Posterior vena cava (tissue), 2 donors: ENCODE results near the gene LRRC52. TPM values are rescaled to one million over a fixed set of nuclear protein-coding genes. Genes with fewer than 3 reads are reported as not detected.
"Not testable (repeated sequence)": the region's sequence is repeated elsewhere in the genome, so short reads cannot be mapped to it uniquely, and the experiment has no call there.

Experiments
- DNase-seq: peaks from one replicate; pipeline ENCODE4 v3.0.0-alpha.2; 2020; ENCODE audit warnings: low spot score
- intact Hi-C, 2 donors: fragments of 100-400 bp; cut with DNase I; formaldehyde crosslinking; loops; one replicate each; pipeline versions ENCODE4 v1.14.1 to v1.14.2; 2022 to 2023
- total RNA-seq, 2 donors: library from RNA; stranded (reverse); fragmentation: NEBNext Ultra II Directional; extraction: Animal tissue kit (Norgen Biotek cat#: 25700); gene quantifications; one replicate each; pipeline ENCODE4 v1.2.1, GENCODE V29; 2021
- donor health status: DM: yes; HTN: yes; CAD: no.
- donor health status: DM: yes; HTN: yes; CAD: no.

The LRRC52 gene
- total RNA-seq, 2 donors from 2014 or later, result not detected

DNA sequence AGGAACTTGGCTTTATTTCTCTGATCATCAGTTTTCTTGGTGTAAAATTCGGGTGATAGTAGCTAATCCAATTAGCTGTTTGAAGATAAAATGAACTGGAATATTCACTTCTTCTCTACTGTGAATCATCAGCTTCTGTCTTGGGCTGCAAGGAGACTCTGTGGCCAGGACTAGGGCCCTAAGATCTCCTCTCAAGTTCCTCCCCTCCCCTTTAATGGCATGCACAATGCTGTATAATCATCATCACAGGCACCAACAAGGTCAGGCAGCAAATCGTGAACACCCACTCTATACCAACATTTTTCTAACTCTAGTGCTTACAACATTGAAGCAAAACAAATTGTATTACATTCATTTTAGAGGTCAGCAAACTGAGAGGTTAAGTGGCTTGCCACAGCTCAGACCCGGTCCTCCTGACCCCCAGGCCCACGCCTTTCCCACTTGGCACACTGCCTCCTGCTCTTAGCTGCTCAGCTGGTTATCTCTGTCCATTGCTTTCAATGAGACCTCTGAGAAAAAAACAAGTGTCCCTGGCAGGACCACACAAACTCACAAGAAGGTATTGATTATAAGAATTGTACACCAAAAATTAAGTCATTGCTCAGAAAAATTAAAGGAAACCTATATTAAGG, 31.8 kb downstream of the LRRC52 start:
- no peak for DNase-seq
- intact Hi-C loops, result no loop called here

DNA sequence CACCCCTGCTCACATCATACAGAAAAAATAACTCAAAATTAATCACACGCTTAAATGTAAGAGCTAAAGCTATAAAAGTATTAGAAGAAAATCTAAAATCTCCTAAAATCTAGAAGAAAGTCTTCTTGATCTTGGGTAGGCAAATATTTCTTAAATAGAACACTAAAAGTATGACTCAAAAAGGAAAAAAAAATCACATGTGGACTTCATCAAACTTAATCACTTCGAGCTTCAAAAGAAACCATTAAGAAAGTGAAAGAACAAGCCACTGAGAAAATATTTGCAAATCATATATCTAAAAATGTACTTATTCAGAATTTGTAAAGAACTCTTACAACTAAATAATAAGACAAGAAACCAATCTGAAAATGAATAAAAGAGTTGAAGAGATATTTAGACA, 32.7 kb downstream of the LRRC52 start:
- intact Hi-C loops, result no loop called here
- DNase-seq, result no peak

DNA sequence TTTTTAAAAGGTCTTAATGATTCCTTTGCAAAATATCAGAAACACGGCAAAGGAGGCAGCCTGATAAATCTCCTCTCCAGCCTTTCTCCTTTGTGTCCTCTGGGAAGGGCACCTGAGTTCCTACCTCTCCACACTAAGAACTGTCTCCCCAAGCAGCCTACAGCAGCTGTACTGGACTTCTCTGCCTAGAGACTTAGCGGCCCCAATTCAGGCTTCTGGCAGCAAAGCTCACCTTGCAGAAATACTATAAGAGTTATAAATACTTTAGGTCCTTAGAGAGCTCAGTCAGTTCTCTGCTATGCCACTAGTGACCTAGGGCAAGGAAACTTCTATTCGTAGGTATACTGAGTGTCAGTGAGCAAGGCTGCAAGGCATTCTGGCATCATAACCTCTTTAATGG, 33.9 kb downstream of the LRRC52 start:
- intact Hi-C loops, result no loop called here
- DNase-seq, result no peak

- DNase-seq, result no peak
- intact Hi-C loops, result loop anchor here in 1 of 2 donors (10.0 kb wide), 1 partner anchor 436 kb away; no protein-coding TSS in a partner anchor
These were observed 37.4 kb downstream of the LRRC52 start for GRCh38 chr1:165580931-165581871.

GRCh38 chr1:165581926-165582325, 38.1 kb downstream of the LRRC52 start:
- intact Hi-C loops, result loop anchor here in 1 of 2 donors (10.0 kb wide), 1 partner anchor 437 kb away; no protein-coding TSS in a partner anchor

GRCh38 chr1:165586398-165586797, 42.6 kb downstream of the LRRC52 start:
- DNase-seq, result no peak
- intact Hi-C loops, result loop anchor here in 1 of 2 donors (10.0 kb wide), 1 partner anchor 442 kb away; no protein-coding TSS in a partner anchor

More at GRCh38 chr1:165581926-165582325, 38.1 kb downstream of the LRRC52 start:
- no peak for DNase-seq

DNA sequence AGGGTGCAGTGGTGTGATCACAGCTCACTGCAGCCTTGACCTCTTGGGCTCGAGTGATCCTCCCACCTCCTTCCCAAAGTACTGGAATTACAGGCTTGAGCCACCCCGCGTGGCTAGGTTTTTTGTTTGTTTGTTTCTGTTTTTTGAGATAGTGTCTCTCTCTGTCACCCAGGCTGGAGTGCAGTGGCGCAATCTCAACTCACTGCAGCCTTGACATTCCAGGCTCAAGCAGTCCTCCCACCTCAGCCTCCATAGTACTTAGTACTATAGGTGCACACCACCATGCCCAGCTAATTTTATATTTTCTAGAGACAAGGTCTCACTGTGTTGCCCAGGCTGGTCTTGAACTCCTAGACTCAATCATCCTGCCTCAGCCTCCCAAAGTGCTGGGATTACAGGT, 47.6 kb downstream of the LRRC52 start:
- intact Hi-C loops, result loop anchor here (5.0 kb wide), 2 partner anchors 184 to 199 kb away; no protein-coding TSS in a partner anchor
- DNase-seq, result not testable (repeated sequence)

DNA sequence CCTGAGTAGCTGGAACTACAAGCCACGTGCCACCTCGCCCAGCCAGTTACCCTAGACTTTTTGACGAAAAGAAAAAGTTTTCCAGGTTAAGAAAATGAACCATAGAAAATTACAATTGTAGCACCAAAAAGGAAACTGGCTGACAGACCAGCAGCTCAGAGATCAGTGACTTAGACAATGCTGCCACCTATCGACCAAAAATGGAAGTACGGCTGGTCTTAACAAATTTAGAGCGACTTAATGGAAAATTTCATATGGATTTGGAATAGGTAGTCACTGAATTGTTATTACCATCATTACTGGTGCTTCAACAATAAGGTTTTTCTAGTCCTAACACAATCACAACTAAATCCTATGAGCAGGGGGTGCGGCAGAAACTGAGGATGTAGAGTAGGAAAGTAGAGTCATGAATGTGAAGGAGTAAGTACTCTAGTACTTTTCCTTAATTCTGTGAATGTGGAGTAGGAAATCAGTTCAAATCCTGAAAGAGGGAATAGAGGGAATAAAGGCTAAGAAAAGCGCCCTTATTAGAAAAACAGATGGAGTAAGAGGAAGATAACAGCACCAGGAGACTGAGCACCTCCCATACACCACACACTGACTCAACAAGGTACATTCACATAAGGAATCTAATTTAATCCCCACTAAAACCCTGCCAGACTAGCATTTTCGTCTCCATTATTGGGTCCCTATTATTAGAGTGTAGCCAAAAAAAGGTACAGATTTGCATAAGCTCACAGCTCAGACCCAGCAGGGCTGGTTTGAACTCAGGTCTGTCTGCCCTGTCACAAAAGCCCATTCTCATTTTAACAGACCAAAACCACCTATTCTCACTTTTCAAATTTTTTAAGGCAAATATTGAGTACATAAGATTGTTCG, 49.4 kb downstream of the LRRC52 start:
- intact Hi-C loops, result loop anchor here (5.0 kb wide), 2 partner anchors 186 to 201 kb away; no protein-coding TSS in a partner anchor
- no peak for DNase-seq

- no peak for DNase-seq
- intact Hi-C loops, result no loop called here
These were observed 51.6 kb downstream of the LRRC52 start for GRCh38 chr1:165595246-165595938.

GRCh38 chr1:165597883-165598675, 54.3 kb downstream of the LRRC52 start:
- intact Hi-C loops, result no loop called here

GRCh38 chr1:165598676-165599059, 54.9 kb downstream of the LRRC52 start:
- intact Hi-C loops, result no loop called here
- DNase-seq, result no peak

More at GRCh38 chr1:165597883-165598675, 54.3 kb downstream of the LRRC52 start:
- peak; percentile 99 for DNase-seq

DNA sequence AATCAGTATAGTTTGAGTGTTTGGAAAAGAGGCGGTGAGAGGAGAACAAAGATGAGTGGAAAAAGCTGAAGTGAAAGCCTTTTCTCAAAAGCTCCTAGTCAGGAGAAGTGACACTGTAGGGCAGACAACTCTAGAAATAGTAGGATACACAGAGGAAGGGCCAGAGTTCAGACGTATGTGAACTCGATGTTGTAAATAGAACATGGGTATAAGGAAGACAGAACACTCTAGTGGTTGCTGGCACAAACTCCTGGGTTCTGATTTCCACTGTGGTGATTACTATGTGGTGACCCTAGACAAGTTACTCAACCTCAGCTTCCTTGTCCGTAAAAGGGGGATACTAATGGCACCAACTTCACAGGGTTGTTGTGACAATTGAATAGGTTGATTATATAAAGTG, 57.0 kb downstream of the LRRC52 start:
- intact Hi-C loops, result loop anchor here (5.0 kb wide), 2 partner anchors 307 to 312 kb away; no protein-coding TSS in a partner anchor
- no peak for DNase-seq

DNA sequence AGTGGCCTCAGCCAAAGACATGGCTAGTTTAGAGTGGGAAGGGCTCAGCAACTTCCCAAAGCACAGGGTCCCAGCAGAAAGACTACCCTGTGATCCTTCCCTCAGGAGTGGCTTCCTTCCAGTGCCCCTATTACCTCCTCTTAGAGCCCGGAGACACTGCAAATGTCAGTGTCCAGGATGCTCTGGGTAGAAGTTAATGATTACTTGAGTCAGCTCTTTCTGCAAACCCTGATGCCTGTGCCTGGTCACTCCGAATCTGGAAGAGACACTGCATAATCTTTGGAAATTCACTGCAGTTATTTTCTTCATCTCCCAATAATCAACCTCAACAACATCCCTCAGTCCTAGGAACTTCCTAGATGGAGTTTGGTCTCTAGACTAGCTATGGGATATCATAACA, 60.0 kb downstream of the LRRC52 start:
- no peak for DNase-seq
- intact Hi-C loops, result loop anchor here (5.0 kb wide), 2 partner anchors 303 to 308 kb away; no protein-coding TSS in a partner anchor

DNA sequence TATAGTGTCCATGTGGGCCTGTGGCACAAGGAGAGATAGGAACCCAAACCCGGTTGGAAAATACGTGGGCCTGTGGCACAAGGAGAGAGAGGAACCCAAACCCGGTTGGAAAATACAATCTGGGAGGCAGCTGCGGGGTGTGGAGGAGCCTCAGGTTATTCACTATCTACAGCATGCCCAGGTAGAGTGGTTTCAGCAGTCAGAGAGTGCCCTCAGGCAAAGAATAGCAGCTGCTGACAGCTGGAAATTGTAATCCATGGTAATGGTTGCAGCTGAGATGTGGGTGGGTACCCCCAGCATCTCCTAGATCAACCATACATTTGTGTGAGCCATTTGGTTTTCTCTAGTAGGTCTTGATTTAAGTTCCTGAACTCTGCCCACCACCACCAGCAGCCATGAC, 61.4 kb downstream of the LRRC52 start:
- no peak for DNase-seq
- intact Hi-C loops, result no loop called here

DNA sequence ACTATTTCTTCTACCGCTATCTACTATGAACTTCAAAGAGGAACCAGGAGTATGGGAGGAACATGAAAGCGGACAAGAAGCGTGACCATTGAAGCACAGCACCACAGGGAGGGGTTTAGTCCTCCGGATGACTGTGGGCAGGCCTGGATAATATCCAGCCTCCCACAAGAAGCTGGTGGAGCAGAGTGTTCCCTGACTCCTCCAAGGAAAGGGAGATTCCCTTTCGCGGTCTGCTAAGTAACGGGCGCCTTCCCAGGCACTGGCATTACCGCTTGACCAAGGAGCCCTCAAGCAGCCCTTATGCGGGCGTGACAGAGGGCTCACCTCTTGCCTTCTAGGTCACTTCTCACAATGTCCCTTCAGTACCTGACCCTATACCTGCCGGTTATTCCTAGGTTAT, 62.9 kb downstream of the LRRC52 start:
- intact Hi-C loops, DNase-seq: not testable (repeated sequence)

- intact Hi-C loops, result no loop called here
- no peak for DNase-seq
These were observed 67.1 kb downstream of the LRRC52 start for GRCh38 chr1:165610866-165611265.

DNA sequence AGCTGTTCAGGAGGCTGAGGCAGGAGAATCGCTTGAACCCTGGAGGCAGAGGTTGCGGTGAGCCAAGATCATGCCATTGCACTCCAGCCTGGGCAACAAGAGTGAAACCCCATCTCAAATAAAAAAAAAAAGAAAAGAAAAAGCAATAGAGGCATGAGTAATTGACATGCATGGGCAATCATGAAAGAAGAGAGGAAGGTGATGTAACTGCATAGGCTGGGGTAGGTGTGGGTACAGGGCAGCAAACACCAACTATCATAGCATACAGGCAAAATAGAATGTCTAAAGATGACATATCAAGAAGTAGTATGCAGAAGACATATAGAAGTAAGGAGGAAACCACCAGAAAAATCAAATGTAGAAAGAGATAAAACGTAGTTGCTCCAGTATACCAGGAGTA, 68.3 kb downstream of the LRRC52 start:
- intact Hi-C loops, result no loop called here
- DNase-seq, result no peak
